Stomach (tissue), 9 donors: ENCODE data around the gene KDM5B. TPM values are rescaled to one million over a fixed set of nuclear protein-coding genes. Genes with fewer than 3 reads are reported as not detected.
A peak's percentile ranks its signal among the peaks of the same experiment; 100 is the strongest.

ENCODE experiments used
- DNase-seq, 2 donors: peaks; one replicate each; pipeline versions ENCODE4 v3.0.0 to v3.0.0-alpha.2; 2013 to 2019
- H3K27ac ChIP-seq, 5 donors: fragments of 200-600 bp in 4 of 5; sonication (generic) in 4 of 5; one replicate each; pipeline ENCODE4 v1.5.1; 2013 to 2019; ENCODE audit warnings: mild to moderate bottlenecking in 1 of 5, moderate library complexity in 1 of 5
- H3K27me3 ChIP-seq, 3 donors: fragments of 200-600 bp; sonication (generic); one replicate each; pipeline ENCODE4 v1.5.1; 2017 to 2019; ENCODE audit warnings: mixed run types in 1 of 3
- H3K36me3 ChIP-seq, 4 donors: fragments of 200-600 bp; sonication (generic); 1 replicate in 3 of 4; 2 replicates in 1 of 4; pipeline ENCODE4 v1.5.1; 2016 to 2019
- H3K4me1 ChIP-seq, 4 donors: fragments of 200-600 bp; sonication (generic); one replicate each; pipeline ENCODE4 v1.5.1; 2016 to 2019
- H3K4me3 ChIP-seq, 4 donors: fragments of 200-600 bp; sonication (generic) in 3 of 4; one replicate each; pipeline ENCODE4 v1.5.1; 2016 to 2019; ENCODE audit warnings: mild to moderate bottlenecking in 1 of 4
- H3K9me3 ChIP-seq, 4 donors: fragments of 200-600 bp; sonication (generic); one replicate each; pipeline ENCODE4 v1.5.1; 2016 to 2019
- EP300 ChIP-seq: sonication (generic); formaldehyde crosslinking; IDR thresholded peaks from one replicate; pipeline ENCODE4 v1.6.1; 2017; ENCODE audit warnings: antibody characterized with exemption
- POLR2A ChIP-seq, 4 donors: fragments of 450-650 bp; IDR thresholded peaks; one replicate each; pipeline ENCODE4 v1.6.1; 2016; ENCODE audit warnings: antibody characterized with exemption in 4 of 4, control low read depth in 2 of 4, mild to moderate bottlenecking in 1 of 4, moderate library complexity in 1 of 4
- POLR2AphosphoS5 ChIP-seq, 3 donors: sonication (generic); formaldehyde crosslinking; IDR thresholded peaks; one replicate each; pipeline ENCODE4 v1.6.1; 2016; ENCODE audit warnings: antibody characterized with exemption in 3 of 3
- WGBS, 5 donors: extraction: QIAGEN DNeasy Blood & Tissue Kit in 3 of 5; methylation state at CpG; one replicate each; pipeline versions ENCODE4 v1.1.5 to v1.1.7; 2013 to 2018; 5-methylcytosine and 5-hydroxymethylcytosine counted together
- intact Hi-C: fragments of 100-400 bp; cut with DNase I; formaldehyde crosslinking; loops from one replicate; pipeline ENCODE4 v1.15.1; 2023; ENCODE audit warnings: low total_unique reads
- polyA plus RNA-seq, 3 donors: library from polyadenylated mRNA; stranded (reverse); fragments of 200-250 nt; gene quantifications; one replicate each; pipeline ENCODE4 v1.2.3, GENCODE V29; 2013
- total RNA-seq, 5 donors: library from RNA; depleted of rRNA; stranded (reverse); fragments of >200 nt; gene quantifications; one replicate each; pipeline versions ENCODE4 v1.1.0 to v1.2.3, GENCODE V29; 2014 to 2016
- TF ChIP-seq, protein P1 (sequence below), 7 experiments: fragments of 450-650 bp in 4 of 7; fragments of 200-600 bp in 3 of 7; sonication (generic) in 3 of 7; IDR thresholded peaks; one replicate each; pipeline ENCODE4 v1.5.1; 2016 to 2019; ENCODE audit warnings: antibody characterized with exemption in 7 of 7, control low read depth in 2 of 7, mild to moderate bottlenecking in 1 of 7
- donor health status: healthy with polysubstance abuse.
- donor health status: Bipolar disorder and iron deficiency.
- donor health status: healthy.

Gene KDM5B
- total and polyA plus RNA-seq, 8 donors, result 6.5 to 229 (median 52.8) TPM

GRCh38 chr1:202697038-202697437 is 111.2 kb downstream of the KDM5B start:
- H3K9me3 ChIP-seq, result no peaks in the 10 kb centered on the region
- H3K27ac ChIP-seq, result no peak overlapping the region
- no peak overlapping the region for H3K4me3 ChIP-seq
- peaks cover 0 to 70% (median 3%) of the 10 kb centered on the region in 3 donors for H3K27me3 ChIP-seq
- 31 to 51% (median 44%) methylated on average over 6 of the region's 6 CpGs for WGBS, 5 donors
- H3K4me1 ChIP-seq, result no peaks in the 10 kb centered on the region
- H3K36me3 ChIP-seq, result no peaks in the 10 kb centered on the region
- TF ChIP-seq POLR2AphosphoS5 (IDR thresholded peaks at IDR 0.05) (no peak), EP300 (no peak), POLR2A (IDR thresholded peaks at IDR 0.05) (no peak)
- TF ChIP-seq, protein P1, sequence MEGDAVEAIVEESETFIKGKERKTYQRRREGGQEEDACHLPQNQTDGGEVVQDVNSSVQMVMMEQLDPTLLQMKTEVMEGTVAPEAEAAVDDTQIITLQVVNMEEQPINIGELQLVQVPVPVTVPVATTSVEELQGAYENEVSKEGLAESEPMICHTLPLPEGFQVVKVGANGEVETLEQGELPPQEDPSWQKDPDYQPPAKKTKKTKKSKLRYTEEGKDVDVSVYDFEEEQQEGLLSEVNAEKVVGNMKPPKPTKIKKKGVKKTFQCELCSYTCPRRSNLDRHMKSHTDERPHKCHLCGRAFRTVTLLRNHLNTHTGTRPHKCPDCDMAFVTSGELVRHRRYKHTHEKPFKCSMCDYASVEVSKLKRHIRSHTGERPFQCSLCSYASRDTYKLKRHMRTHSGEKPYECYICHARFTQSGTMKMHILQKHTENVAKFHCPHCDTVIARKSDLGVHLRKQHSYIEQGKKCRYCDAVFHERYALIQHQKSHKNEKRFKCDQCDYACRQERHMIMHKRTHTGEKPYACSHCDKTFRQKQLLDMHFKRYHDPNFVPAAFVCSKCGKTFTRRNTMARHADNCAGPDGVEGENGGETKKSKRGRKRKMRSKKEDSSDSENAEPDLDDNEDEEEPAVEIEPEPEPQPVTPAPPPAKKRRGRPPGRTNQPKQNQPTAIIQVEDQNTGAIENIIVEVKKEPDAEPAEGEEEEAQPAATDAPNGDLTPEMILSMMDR (IDR thresholded peaks at IDR 0.05), result no peak
- DNase-seq, result peak; percentile 47 to 56
- intact Hi-C loops, result no loop called here

GRCh38 chr1:202694314-202694713 is 113.9 kb downstream of the KDM5B start:
- DNase-seq, result no peak
- no peaks in the 10 kb centered on the region for H3K36me3 ChIP-seq
- no peak overlapping the region for H3K4me3 ChIP-seq
- peaks cover 0 to 82% (median 3%) of the 10 kb centered on the region in 3 donors for H3K27me3 ChIP-seq
- intact Hi-C loops, result no loop called here
- H3K9me3 ChIP-seq, result no peaks in the 10 kb centered on the region
- 52 to 66% (median 58%) methylated on average over 5 of the region's 5 CpGs for WGBS, 5 donors
- no peaks in the 10 kb centered on the region for H3K4me1 ChIP-seq
- H3K27ac ChIP-seq, result no peak overlapping the region
- TF ChIP-seq POLR2A (IDR thresholded peaks at IDR 0.05) (no peak), EP300 (no peak), POLR2AphosphoS5 (IDR thresholded peaks at IDR 0.05) (no peak)
- TF ChIP-seq, protein P1 (IDR thresholded peaks at IDR 0.05), result no peak

DNA sequence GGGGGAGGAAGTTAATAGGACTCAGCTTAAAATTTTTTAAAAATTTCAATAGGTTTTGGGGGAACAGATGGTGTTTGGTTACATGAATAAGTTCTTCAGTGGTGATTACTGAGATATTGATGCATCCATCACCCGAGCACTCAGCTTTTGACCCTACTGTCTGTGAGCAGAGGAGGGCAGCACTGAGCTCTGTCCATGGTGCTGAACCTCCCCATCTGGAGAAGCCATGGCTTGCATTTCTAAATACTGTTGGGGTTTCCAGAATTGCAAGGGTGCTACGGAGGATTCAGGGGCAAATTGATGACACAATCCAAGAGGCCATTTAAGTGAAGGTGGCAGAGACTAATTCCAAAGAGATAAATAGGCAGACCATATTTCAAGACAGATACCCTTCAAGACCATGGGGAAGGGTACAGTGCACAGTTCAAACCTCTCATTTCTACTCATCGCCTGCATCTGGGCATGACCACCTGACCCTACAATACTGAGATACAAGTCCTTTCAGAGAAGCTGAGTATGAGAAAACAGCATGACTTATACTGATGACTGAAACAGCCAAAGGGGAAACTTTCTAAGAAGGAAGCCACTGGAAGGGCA is 115.2 kb downstream of the KDM5B start:
- Histone ChIP-seq H3K27me3 (peaks cover 0 to 85% (median 3%) of the 10 kb centered on the region in 3 donors), H3K9me3 (no peaks in the 10 kb centered on the region), H3K4me1 (no peaks in the 10 kb centered on the region), H3K36me3 (no peaks in the 10 kb centered on the region), H3K4me3 (no peak overlapping the region), H3K27ac (no peak overlapping the region)
- WGBS, 5 donors, result 32 to 38% (median 34%) methylated on average over 3 of the region's 3 CpGs
- intact Hi-C loops, result no loop called here
- TF ChIP-seq EP300, result no peak
- no peak for TF ChIP-seq POLR2AphosphoS5 (IDR thresholded peaks at IDR 0.05)
- TF ChIP-seq, protein P1 (IDR thresholded peaks at IDR 0.05), result peak in 3 of 7 experiments; percentile 18 to 40 (median 37)
- no peak for TF ChIP-seq POLR2A (IDR thresholded peaks at IDR 0.05)
- peak; percentile 66 to 90 for DNase-seq

DNA sequence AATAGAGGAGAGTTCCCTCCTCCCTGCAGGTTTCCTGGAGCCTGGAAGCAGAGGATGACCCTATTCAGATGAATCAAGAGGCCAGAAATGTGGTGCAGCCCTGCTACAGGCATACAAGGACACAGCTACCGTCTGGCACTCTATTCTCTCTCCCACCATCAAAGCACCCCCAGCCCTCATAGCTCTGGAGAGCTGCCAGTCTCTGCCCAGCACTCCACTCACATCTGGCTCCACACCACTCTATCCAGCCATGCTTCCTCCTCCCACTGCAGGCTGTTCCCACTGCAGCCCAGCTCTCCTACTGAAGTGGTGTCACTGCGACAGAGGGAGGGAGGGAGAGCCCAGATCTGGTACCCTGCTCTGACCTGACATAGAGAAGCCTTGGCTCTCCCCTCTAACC is 116.4 kb downstream of the KDM5B start:
- no peaks in the 10 kb centered on the region for H3K9me3 ChIP-seq
- H3K4me3 ChIP-seq, result no peak overlapping the region
- TF ChIP-seq, protein P1 (IDR thresholded peaks at IDR 0.05), result no peak
- TF ChIP-seq EP300 (no peak), POLR2A (IDR thresholded peaks at IDR 0.05) (no peak), POLR2AphosphoS5 (IDR thresholded peaks at IDR 0.05) (no peak)
- no peak overlapping the region for H3K27ac ChIP-seq
- peak in 1 of 2 donors; percentile 30 for DNase-seq
- intact Hi-C loops, result no loop called here
- H3K4me1 ChIP-seq, result no peaks in the 10 kb centered on the region
- H3K27me3 ChIP-seq, result peaks cover 0 to 82% (median 3%) of the 10 kb centered on the region in 3 donors
- H3K36me3 ChIP-seq, result no peaks in the 10 kb centered on the region
- WGBS, 5 donors, result 40 to 65% (median 55%) methylated on average over 1 to 2 of the region's 2 CpGs
